GM21367 (cell line): ENCODE measurements around the gene EIF3K.
"Not testable (repeated sequence)": the region's sequence is repeated elsewhere in the genome, so short reads cannot be mapped to it uniquely, and the experiment has no call there.

Experiments
- ATAC-seq: cut with Tn5 transposase; IDR thresholded peaks from one replicate; pipeline ENCODE4 v1.9.1; 2021; ENCODE audit not compliant: unreplicated experiment

Gene EIF3K

GRCh38 chr19:38617764-38618589 lies 1.0 kb upstream of the EIF3K start, which contains the start of gene MAP4K1:
Gene MAP4K1, minus strand, starts transcription at chr19:38617953. Its CDS starts 58 bp downstream, at chr19:38617895.
- ATAC-seq, result peak; percentile 40

GRCh38 chr19:38619361-38620174 lies 580 bp downstream of the EIF3K start:
- no peak for ATAC-seq

GRCh38 chr19:38624822-38625221 lies 5.8 kb downstream of the EIF3K start:
- ATAC-seq, result no peak

GRCh38 chr19:38626401-38626800 lies 7.4 kb downstream of the EIF3K start:
- ATAC-seq, result no peak

- ATAC-seq, result no peak
These were observed 10.6 kb downstream of the EIF3K start for GRCh38 chr19:38629568-38629967.

GRCh38 chr19:38631301-38631700 lies 12.3 kb downstream of the EIF3K start:
- not testable (repeated sequence) for ATAC-seq

- ATAC-seq, result not testable (repeated sequence)
These were observed 13.0 kb downstream of the EIF3K start for GRCh38 chr19:38631811-38632475.

- ATAC-seq, result no peak
These were observed 13.7 kb downstream of the EIF3K start for GRCh38 chr19:38632476-38633213.

- no peak for ATAC-seq
These were observed 15.9 kb downstream of the EIF3K start for GRCh38 chr19:38634757-38635482.

- ATAC-seq, result no peak
These were observed 16.8 kb downstream of the EIF3K start for GRCh38 chr19:38635483-38636399.

- ATAC-seq, result no peak
These were observed 19.5 kb downstream of the EIF3K start for GRCh38 chr19:38638461-38638860.

- no peak for ATAC-seq
These were observed 20.7 kb downstream of the EIF3K start for GRCh38 chr19:38639679-38640078.

- ATAC-seq, result no peak
These were observed 21.4 kb downstream of the EIF3K start for GRCh38 chr19:38640368-38640767.

GRCh38 chr19:38642176-38642575 lies 23.2 kb downstream of the EIF3K start:
- no peak for ATAC-seq

GRCh38 chr19:38644719-38645118 lies 25.7 kb downstream of the EIF3K start:
- no peak for ATAC-seq

GRCh38 chr19:38647368-38647965 lies 28.5 kb downstream of the EIF3K start, which contains the start of gene ACTN4:
Gene ACTN4, plus strand, starts transcription at chr19:38647649. Its CDS starts 97 bp downstream, at chr19:38647746.
- peak; percentile 75 for ATAC-seq

GRCh38 chr19:38647966-38648768 lies 29.2 kb downstream of the EIF3K start:
- ATAC-seq, result no peak
